GM12878 (cell line): Measurements from ENCODE around the gene NOC2L. TPM values are rescaled to one million over a fixed set of nuclear protein-coding genes. Genes with fewer than 3 reads are reported as not detected.
A peak's percentile ranks its signal among the peaks of the same experiment; 100 is the strongest.

Experiments used
- ATAC-seq: fragments of 200-7000 bp; cut with Tn5 transposase; 3 replicates; pipeline ENCODE4 v1.9.1; 2020; ENCODE audit warnings: mild to moderate bottlenecking, moderate library complexity
- BruUV-seq: library from RNA; stranded (reverse); fragments of 400-500 nt; replicated peaks from 2 replicates; lab custom pipeline; 2021; lab: Mats Ljungman, UMichigan
- CTCF ChIA-PET: fragments of 300-600 bp; sonication (Branson Sonifier 250); formaldehyde crosslinking; extraction: SDS; loops from one replicate; lab custom pipeline; 2021; ENCODE audit warnings: inconsistent platforms; lab: Yijun Ruan, JAX
- POLR2A ChIA-PET: fragments of 350-600 bp; formaldehyde crosslinking; extraction: SDS; loops from one replicate; lab custom pipeline; 2021; ENCODE audit warnings: inconsistent platforms; lab: Charles Lee
- RAD21 ChIA-PET: fragments of 300-600 bp; sonication (Branson Sonifier 250); formaldehyde crosslinking; loops from one replicate; lab custom pipeline; 2023; ENCODE audit warnings: antibody characterized with exemption; ENCODE audit not compliant: unreplicated experiment; lab: Charles Lee
- SMC1A ChIA-PET: fragments of 300-600 bp; sonication (Branson Sonifier 250); formaldehyde crosslinking; loops from one replicate; lab custom pipeline; 2023; ENCODE audit not compliant: unreplicated experiment, uncharacterized antibody; lab: Charles Lee
- DNase-seq: peaks from one replicate; pipeline ENCODE4 v3.0.0-alpha.2; 2011; ENCODE audit warnings: low read depth, low spot score
- FAIRE-seq: peaks from 3 replicates; lab custom pipeline; 2011; peaks lifted over from hg19 to GRCh38; lab: Jason Lieb, UNC
- H2AFZ ChIP-seq: 2 replicates; pipeline ENCODE4 v1.6.0; 2011; ENCODE audit warnings: low read depth, low read length, control low read depth; ENCODE audit not compliant: control insufficient read depth
- H3K27ac ChIP-seq: 2 replicates; pipeline ENCODE4 v1.5.1; 2011; ENCODE audit warnings: control low read depth; ENCODE audit not compliant: control insufficient read depth, insufficient read depth
- H3K27me3 ChIP-seq, 2 experiments: replicated peaks in 1 of 2; 2 replicates each; pipeline versions ENCODE4 v1.6.0 to v1.6.1; 2011; ENCODE audit warnings: low read length in 1 of 2; ENCODE audit not compliant: control insufficient read depth in 2 of 2, insufficient read depth in 2 of 2
- H3K36me3 ChIP-seq, 2 experiments: 2 replicates each; pipeline ENCODE4 v1.5.1; 2011; ENCODE audit warnings: low read length in 1 of 2; ENCODE audit not compliant: control insufficient read depth in 2 of 2, insufficient read depth in 2 of 2
- H3K4me1 ChIP-seq: 2 replicates; pipeline ENCODE4 v1.6.1; 2011; ENCODE audit warnings: mild to moderate bottlenecking, low read length, moderate library complexity, mixed read lengths; ENCODE audit not compliant: control insufficient read depth, insufficient read depth
- H3K4me2 ChIP-seq: 2 replicates; pipeline ENCODE4 v1.6.0; 2011; ENCODE audit warnings: control low read depth; ENCODE audit not compliant: control insufficient read depth, insufficient read depth
- H3K4me3 ChIP-seq: fragments of 200-600 bp; sonication (generic); 2 replicates; pipeline ENCODE4 v1.5.1; 2016
- H3K79me2 ChIP-seq: 2 replicates; pipeline ENCODE4 v1.6.0; 2011; ENCODE audit warnings: low read length; ENCODE audit not compliant: control insufficient read depth, insufficient read depth
- H3K9ac ChIP-seq: 2 replicates; pipeline ENCODE4 v1.8.0; 2011; ENCODE audit warnings: low read length, control low read depth, mixed read lengths; ENCODE audit not compliant: control insufficient read depth, insufficient read depth
- H3K9me3 ChIP-seq: replicated peaks from 3 replicates; pipeline ENCODE4 v1.5.1; 2011; ENCODE audit warnings: mild to moderate bottlenecking, low read length; ENCODE audit not compliant: control insufficient read depth, insufficient read depth
- H4K20me1 ChIP-seq: 2 replicates; pipeline ENCODE4 v1.6.0; 2011; ENCODE audit not compliant: control insufficient read depth, insufficient read depth
- E2F4 ChIP-seq: IDR thresholded peaks from 2 replicates; pipeline ENCODE4 v1.6.1; 2012; ENCODE audit warnings: low read depth, low read length, improper control_type of control experiment
- FOS ChIP-seq: IDR thresholded peaks from 3 replicates; pipeline ENCODE4 v1.6.1; 2011; ENCODE audit warnings: borderline replicate concordance; ENCODE audit not compliant: insufficient read length; ENCODE audit errors: extremely low read depth
- JUNB ChIP-seq: IDR thresholded peaks from 2 replicates; pipeline ENCODE4 v1.6.1; 2016; ENCODE audit warnings: antibody characterized with exemption, mild to moderate bottlenecking
- NR2C2 ChIP-seq: IDR thresholded peaks from 2 replicates; pipeline ENCODE4 v1.6.1; 2011; ENCODE audit warnings: borderline replicate concordance, low read depth; ENCODE audit not compliant: control insufficient read depth, insufficient read length
- NRF1 ChIP-seq: conservative IDR thresholded peaks from 2 replicates; pipeline ENCODE4 v1.6.1; 2011; ENCODE audit warnings: mild to moderate bottlenecking, low read depth, low read length, improper control_type of control experiment
- ZSCAN29 ChIP-seq: fragments of 450-650 bp; IDR thresholded peaks from 2 replicates; pipeline ENCODE4 v1.6.1; 2017; ENCODE audit warnings: mild to moderate bottlenecking, moderate library complexity
- WGBS: methylation state at CpG from one replicate; pipeline ENCODE4 v1.1.6; 2016; ENCODE audit warnings: low lambda C conversion rate; ENCODE audit not compliant: insufficient replicate concordance, insufficient coverage; ENCODE audit errors: missing lambda C conversion rate; 5-methylcytosine and 5-hydroxymethylcytosine counted together
- in situ Hi-C: fragments of 300-500 bp; cut with MboI; formaldehyde crosslinking; loops from 9 replicates; pipeline ENCODE4 v1.14.3; 2018; ENCODE audit warnings: mixed read lengths
- intact Hi-C: fragments of 100-400 bp; cut with micrococcal nuclease; formaldehyde crosslinking; loops from one replicate; pipeline ENCODE4 v1.14.2; 2022; ENCODE audit not compliant: unreplicated experiment
- polyA plus RNA-seq, 11 experiments: library from polyadenylated mRNA; depleted of rRNA in 4 of 11; unstranded in 6 of 11; stranded (reverse) in 5 of 11; fragments of >200 nt; fragmentation: Nextera tagmentation in 4 of 11; fragmentation: Illumina TruSeq in 1 of 11; extraction: Ambion mirVana in 4 of 11; extraction: Trizol in 1 of 11; gene quantifications; 1 replicate in 1 of 11; 2 replicates in 10 of 11; pipeline versions ENCODE4 v1.2.1 to v1.2.3, GENCODE V29; 2011 to 2016; ENCODE audit warnings: inconsistent platforms in 2 of 11, missing spikeins in 2 of 11, low read depth in 1 of 11
- total RNA-seq, 4 experiments: library from RNA; depleted of rRNA in 3 of 4; stranded (reverse); fragments of >200 nt in 3 of 4; fragmentation: Illumina TruSeq in 1 of 4; extraction: Trizol in 1 of 4; gene quantifications; 2 replicates each; pipeline versions ENCODE4 v1.2.1 to v1.2.3, GENCODE V29; 2013 to 2021

The NOC2L gene
- total and polyA plus RNA-seq, 10 of the 15 experiments (the other 5 are each of a cell fraction or from before 2014, with no cell fraction given) = 1.3 to 171 (median 64.3) TPM

- no TSS peak for BruUV-seq
- in situ Hi-C loops (no loop called here), intact Hi-C loops (no loop called here)
- Histone ChIP-seq H3K4me2 (no peak overlapping the region), H4K20me1 (no peaks in the 10 kb centered on the region; the same call in 1 of the 2 replicates), H3K79me2 (no peaks in the 10 kb centered on the region), H3K4me1 (no peaks in the 10 kb centered on the region), H3K4me3 (no peak overlapping the region), H3K9me3 (no peaks in the 10 kb centered on the region), H3K36me3 (no peaks in the 10 kb centered on the region), H2AFZ (no peak overlapping the region), H3K27ac (no peak overlapping the region), H3K27me3 (no peaks in the 10 kb centered on the region; a peak in 3 of 4 replicates), H3K9ac (no peak overlapping the region)
- WGBS = 47% methylated on average over 24 of the region's 24 CpGs
- ChIA-PET SMC1A (no interaction called here), RAD21 (no interaction called here), CTCF (no interaction called here), POLR2A (no interaction called here)
- ATAC-seq (peak; percentile 58), DNase-seq (no peak), FAIRE-seq (no peak)
- TF ChIP-seq NRF1 (no peak), E2F4 (no peak)
These were observed 46.2 kb downstream of the NOC2L start for GRCh38 chr1:912740-913301.

GRCh38 chr1:911875-912739 is 46.9 kb downstream of the NOC2L start:
- in situ Hi-C loops = no loop called here
- Histone ChIP-seq H3K9me3 (no peaks in the 10 kb centered on the region), H4K20me1 (no peaks in the 10 kb centered on the region; the same call in 1 of the 2 replicates), H2AFZ (no peak overlapping the region), H3K4me3 (no peak overlapping the region), H3K4me1 (no peaks in the 10 kb centered on the region), H3K79me2 (no peaks in the 10 kb centered on the region), H3K27me3 (no peaks in the 10 kb centered on the region; a peak in 2 of 4 replicates), H3K36me3 (no peaks in the 10 kb centered on the region), H3K9ac (no peak overlapping the region), H3K4me2 (no peak overlapping the region), H3K27ac (no peak overlapping the region)
- 34% methylated on average over 15 of the region's 15 CpGs for WGBS
- DNase-seq = no peak
- ChIA-PET RAD21 (no interaction called here), SMC1A (no interaction called here), POLR2A (no interaction called here), CTCF (no interaction called here)
- FAIRE-seq = no peak
- no TSS peak for BruUV-seq
- intact Hi-C loops = no loop called here
- no peak for TF ChIP-seq FOS
- no peak for TF ChIP-seq ZSCAN29
- TF ChIP-seq JUNB = no peak
- TF ChIP-seq NR2C2 = no peak
- no peak for ATAC-seq
